CD4-positive, alpha-beta T cell treated with Interleukin-4 for 1 hour (primary cell): ENCODE results near the gene PLCH1.
"Not testable (repeated sequence)": the region's sequence is repeated elsewhere in the genome, so short reads cannot be mapped to it uniquely, and the experiment has no call there.

Experiments used
- DNase-seq, 2 donors: peaks; one replicate each; pipeline ENCODE4 v3.0.0-alpha.2; 2020 to 2022

Gene PLCH1

DNA sequence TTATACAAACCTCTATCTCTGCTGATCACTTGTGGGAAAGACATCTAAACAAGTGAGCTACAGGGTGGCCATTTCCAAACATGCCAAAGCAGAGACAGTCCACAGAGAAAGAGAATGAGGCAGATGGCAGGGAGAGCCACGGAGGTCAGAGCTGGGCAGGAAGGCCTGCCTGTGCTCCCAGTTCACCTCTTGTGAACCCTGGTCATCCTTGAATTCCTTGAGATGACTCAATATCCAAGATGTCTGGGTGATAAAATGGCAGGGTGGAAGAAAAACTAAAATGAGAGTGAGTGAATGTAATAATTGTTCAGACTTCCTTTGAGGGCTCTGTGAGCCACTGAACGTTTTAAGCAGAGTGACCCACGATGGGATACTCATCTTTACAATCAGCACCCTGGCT lies 104.8 kb downstream of the PLCH1 start:
- no peak for DNase-seq

DNA sequence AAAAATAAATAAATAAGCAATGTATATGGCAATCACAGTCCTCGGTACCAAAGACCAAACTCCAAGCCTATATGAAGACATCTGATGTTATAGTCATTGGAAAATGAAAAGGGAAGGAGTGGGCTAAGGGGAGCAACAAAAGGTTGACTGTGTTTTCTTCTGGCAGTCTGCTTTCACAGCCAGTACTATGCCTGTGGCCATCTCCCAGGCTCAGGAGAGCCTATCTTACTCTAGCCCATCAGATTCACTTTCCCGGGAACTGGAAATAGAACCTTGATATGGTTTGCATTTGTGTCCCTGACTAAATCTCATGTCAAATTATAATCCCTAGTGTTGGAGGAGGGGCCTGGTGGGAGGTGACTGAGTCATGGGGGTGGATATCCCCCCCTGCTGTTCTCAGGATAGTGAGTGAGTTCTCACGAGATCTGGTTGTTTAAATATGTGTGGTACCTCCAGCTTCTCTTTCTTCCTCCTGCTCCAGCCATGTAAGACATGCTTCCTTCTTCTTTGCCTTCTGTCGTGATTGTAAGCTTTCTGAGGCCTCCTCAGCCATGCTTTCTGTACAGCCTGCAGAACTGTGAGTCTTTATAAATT lies 105.3 kb downstream of the PLCH1 start:
- DNase-seq, result no peak

DNA sequence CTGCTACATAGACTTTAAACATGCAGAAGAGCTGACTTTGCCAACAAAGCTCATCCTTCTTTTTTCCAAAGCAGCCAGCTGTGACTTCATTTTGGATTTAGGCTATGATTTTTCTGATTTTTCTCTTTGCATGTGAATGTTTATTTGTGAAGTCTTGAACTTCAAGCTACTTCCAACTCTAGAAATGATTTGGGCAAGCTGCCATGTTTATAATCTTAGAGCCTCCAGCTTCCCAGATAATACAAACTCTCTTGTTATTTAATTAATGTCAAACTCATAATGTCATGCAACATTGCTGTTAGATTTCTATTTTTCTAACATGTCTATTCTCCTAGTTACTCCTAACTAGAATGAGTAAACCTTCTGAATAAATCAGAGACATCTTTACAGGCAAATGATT lies 106.4 kb downstream of the PLCH1 start:
- not testable (repeated sequence) for DNase-seq

DNA sequence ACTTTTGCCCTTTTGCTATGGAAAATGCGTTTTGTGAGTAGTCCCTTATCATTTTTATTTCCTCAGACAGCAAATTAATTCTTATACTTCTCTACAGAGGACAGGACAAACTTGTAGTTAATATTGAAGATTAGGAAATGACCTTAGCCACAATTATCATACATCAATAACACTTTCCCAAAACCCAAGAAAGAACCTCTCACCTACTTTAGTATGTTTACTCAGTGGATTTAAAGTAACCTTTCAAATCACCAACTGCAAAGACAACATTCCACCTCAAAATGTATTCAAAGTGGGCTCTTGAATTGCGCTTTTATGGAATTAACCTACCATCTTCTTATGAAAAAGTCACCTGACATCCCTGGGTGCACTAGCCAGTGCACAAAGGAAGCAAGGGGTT lies 107.3 kb downstream of the PLCH1 start:
- no peak for DNase-seq

DNA sequence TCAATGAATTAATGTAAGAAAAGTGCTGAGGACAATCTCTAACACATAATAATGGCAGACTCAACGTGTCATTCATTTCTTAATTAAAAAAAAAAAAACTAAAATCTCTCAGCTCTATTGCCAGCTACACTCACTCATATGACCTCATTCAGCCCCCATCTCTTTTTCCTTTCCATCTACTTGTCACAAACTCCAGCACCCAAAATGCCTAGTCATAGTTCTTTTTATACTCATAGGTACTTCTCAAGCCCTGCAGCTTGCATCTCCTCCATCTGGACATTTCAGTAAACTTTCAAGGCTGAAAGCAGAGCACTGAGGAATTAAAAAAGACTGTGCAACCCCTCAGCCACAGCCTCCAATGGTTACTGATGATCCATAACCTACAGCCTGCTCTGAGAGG lies 109.8 kb downstream of the PLCH1 start:
- no peak for DNase-seq

DNA sequence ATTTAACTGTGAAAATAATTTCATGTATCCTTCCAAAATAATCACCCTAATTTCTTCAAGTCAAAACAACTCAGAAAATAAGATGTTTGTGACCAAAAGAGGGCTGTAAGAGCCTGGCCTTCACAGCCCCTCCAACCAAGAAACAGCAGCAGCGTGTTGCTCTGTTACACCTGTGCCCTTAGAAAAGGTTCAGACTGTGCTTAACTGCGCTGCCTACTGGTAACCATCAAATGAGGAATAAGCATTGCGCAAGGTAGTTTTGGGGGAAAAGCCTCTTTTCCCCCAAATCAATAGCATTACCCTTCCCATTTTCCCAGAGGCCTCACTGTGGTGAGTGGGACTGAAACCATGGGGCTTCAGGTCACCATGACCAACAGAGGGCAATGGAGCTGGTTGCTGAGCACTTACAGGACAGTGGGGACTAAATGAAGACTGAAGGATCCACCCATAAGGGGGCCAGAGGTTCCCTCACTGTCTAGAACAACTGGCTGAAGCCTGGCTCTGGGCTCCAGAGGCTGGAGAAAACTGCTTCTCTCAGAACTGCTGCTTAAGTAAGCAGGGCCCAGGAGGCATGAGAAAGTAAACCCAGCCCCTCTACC lies 110.7 kb downstream of the PLCH1 start:
- no peak for DNase-seq

DNA sequence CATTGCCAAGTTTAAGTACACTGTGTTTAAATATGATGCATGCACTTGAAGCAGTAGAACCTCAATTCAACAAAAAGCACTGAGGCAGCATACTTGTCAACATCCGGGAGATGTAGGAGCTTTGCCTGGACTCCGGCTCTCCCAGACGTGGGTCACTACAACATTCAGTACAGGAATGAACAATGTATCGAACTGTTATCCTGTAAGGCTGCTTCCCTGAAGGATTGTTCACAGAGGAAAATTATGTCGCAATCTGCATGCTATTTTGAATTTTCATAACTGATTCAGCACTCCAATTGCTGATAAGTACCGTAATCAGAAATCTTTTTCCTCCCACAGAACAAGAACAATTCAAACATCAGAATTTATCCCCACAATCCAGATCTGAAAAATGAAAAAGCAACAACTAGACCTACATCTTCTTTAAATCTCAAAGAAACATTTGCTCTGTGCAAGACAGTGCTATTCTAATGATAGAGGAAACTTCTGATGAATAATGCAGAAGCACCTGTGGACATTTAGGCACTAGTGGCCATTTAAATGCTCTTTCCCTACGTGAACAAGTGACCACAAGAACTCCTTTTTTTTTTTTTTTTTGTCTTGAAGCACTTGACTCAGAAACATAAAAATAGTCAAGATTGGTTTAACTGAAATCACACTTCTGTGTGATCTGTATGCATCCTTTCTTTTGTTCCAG lies 113.4 kb downstream of the PLCH1 start:
- no peak for DNase-seq

DNA sequence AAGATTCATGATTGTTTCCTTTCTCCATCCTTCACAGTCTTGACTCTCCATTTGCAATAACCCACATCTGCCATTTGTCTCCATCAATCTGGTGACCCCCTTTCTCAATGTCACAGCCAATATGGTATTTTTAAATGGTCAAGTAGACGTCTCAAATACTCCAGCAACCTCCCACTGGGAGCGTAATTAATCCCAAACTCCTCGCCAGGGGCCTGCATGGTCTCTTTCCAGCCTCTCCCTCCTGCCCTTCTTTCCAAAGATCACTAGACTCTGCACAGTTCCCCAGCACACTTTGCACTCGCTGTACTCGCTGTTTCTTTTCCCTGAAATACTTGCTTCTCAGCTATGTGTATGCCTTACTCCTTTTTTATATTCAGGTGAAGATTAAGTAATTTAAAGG lies 115.3 kb downstream of the PLCH1 start:
- no peak for DNase-seq

DNA sequence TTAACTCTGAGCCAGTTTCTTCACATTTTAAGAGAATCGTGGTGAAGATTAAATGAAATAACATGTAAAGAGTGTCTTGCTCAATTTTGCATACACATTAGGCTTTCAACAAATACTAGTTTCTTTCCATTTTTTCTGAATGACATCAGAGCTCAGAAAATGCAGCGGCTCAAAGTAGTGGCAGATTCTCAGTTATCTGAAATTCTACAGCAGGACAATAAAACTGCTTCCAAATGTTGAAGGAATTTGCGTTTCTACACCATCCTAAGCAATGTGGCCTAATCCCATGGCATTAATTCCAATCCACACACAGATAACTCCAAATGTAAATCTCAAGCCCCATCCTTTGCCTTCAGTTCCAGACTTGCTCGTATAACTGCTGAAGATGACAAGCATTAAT lies 115.8 kb downstream of the PLCH1 start:
- no peak for DNase-seq

DNA sequence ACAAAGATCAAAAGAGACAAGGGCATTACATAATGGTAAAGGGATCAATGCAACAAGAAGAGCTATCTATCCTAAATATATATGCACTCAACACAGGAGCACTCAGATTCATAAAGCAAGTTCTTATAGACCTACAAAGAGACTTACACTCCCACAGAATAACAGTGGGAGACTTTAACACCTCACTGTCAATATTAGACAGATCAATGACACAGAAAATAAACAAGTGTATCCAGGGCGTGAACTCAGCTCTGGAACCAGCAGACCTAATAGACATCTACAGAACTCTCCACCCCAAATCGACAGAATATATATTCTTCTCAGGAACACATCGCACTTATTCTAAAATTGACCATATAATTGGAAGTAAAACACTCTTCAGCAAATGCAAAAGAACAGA lies 122.2 kb downstream of the PLCH1 start:
- DNase-seq, result not testable (repeated sequence)

DNA sequence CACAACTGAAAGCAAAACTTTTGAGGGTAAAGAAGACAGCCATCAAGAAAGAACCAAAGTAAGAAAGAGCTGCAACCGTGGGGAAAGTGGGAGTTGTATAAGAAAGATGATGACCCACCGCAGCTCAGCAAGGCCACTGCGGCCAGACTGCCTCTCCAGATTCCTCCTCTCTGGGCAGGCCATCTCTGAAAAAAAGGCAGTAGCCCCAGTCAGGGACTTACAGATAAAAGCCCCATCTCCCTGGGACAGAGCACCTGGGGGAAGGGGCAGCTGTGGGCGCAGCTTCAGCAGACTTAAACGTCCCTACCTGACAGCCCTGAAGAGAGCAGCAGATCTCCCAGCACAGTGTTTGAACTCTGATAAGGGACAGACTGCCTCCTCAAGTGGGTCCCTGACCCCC lies 124.3 kb downstream of the PLCH1 start:
- DNase-seq, result not testable (repeated sequence)

DNA sequence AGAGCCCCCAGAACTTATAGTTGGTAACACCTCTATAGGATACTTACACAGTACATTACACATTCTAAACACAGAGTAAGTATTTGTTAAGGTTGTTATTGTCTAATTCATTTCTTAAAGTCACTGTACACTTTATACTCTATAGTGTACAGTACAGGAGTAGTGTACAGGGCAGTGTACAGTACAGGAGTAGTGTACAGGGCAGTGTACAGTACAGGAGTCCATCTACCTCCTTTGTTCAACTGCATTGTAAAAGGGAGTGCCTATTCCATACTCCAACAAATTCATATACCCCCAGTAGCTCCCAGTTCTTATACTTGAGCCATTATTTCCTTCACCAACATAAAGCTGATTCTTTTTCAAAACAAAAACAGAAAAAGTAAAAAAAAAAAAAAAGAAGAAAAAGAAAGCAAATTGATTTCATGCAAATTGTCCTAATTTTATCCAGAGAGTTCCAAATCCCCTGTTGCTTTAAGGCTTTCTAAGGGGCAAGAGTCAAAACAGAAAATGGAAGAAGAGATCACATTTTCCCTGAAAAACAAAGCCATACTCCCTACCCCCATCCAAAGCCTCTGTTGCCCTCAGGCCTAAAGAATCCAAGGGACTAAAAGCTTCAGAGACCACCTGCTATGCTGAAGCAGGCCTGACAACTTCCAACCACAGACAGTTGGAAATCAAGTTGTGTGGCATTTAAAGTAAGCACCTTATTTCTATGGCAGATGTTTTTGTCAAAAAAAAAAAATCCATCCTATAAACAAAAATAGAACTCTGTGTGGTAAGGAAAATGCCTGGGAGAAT lies 125.6 kb downstream of the PLCH1 start:
- no peak for DNase-seq

DNA sequence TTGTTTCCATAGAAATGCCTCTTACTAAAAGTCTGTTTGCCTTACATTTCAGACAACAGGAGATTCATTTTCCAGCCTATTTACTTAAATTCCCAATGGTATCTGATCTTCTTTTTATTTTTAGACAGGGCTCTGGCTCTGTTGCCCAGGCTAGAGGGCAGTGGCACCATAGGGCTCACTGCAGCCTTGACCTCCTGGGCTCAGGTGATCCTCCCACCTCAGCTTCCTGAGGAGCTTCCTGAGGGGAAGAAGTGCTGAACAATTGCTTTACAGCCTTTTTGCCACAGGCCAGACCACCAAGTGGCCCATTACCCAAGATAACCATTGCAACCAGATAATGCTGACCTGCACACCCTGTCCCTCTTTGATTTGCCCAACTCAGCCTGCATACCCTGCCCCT lies 126.3 kb downstream of the PLCH1 start:
- no peak for DNase-seq

DNA sequence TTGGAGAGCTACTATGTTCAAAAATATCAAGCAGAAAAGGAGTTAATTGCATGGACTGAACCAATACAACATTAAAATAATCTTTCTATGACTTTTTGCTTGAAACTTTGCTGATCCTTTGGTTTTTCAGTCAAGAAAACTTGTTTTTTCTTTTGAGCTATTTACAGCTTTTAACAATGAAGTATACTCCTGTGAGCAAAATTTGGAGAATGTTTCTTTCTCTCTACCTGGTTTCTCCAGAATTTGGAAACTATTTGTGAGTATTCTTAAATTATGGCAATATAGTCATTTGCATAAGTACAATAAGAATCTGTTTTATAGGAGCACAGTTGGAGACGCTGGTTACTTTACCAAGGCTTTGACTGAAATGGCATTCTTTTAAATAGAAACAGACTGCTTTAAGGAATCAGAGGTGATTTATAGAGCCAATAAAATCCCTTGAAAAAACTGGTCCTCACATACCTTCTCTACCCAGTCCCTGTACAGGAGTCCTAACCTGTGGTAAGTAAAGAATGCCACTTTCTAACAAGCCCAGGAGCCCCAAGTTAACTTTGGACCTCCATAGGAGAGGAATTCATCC lies 127.4 kb downstream of the PLCH1 start:
- no peak for DNase-seq

DNA sequence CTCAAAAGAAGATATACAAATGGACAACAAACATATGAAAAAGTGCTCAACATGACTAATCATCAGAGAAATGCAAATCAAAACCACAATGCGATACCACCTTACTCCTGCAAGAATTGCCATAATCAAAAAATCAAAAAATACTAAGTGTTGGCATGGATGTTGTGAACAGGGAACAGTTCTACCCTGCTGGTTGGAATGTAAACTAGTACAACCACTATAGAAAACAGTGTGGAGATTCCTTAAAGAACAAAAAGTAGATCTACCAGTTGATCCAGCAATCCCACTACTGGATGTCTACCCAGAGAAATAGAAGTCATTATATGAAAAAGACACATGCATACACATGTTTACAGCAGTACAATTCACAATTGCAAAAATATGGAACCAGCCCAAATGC lies 129.7 kb downstream of the PLCH1 start:
- not testable (repeated sequence) for DNase-seq

DNA sequence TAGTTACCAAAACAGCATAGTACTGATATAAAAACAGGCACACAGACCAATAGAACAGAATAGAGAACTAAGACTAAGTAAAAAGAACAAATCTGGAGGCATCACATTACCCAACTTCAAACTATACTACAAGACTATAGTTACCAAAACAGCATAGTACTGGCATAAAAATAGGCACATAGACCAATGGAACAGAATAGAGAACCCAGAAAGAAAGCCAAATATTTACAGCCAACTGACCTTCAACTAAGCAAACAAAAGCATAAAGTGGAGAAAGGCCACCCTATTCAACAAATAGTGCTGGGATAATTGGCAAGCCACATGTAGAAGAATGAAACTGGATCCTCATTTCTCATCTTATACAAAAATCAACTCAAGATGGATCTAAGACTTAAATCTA lies 130.5 kb downstream of the PLCH1 start:
- DNase-seq, result not testable (repeated sequence)

DNA sequence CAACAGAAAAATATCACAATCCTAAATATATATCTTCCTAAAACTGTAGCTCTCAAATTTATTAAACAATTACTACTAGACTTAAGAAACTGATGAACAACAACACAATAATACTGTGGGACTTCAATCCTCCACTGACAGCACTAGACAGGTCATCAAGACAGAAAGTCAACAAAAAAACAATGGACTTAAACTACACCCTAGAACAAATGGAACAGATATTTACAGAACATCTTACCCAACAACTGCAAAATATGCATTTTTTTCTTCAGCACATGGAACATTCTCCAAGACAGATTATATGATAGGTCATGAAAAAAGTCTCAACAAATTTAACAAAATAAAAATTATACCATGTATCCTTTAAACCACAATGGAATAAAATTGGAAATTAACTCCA lies 133.4 kb downstream of the PLCH1 start:
- no peak for DNase-seq

DNA sequence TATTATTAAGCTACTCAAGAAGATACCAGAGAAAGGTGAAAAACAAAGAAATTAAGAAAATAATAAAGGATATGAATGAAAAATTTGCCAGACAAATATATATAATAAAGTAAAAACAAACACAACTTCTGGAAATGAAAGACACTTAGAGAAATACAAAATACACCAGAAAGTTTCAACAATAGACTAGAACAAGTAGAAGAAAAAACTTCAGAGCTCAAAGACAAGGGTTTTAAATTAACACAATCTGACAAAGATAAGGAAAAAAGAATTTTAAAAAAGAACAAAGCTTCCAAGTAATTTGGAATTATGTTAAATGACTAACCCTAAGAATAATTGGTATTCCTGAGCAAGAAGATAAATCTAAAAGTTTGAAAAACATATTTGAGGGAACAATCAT lies 135.3 kb downstream of the PLCH1 start:
- no peak for DNase-seq

DNA sequence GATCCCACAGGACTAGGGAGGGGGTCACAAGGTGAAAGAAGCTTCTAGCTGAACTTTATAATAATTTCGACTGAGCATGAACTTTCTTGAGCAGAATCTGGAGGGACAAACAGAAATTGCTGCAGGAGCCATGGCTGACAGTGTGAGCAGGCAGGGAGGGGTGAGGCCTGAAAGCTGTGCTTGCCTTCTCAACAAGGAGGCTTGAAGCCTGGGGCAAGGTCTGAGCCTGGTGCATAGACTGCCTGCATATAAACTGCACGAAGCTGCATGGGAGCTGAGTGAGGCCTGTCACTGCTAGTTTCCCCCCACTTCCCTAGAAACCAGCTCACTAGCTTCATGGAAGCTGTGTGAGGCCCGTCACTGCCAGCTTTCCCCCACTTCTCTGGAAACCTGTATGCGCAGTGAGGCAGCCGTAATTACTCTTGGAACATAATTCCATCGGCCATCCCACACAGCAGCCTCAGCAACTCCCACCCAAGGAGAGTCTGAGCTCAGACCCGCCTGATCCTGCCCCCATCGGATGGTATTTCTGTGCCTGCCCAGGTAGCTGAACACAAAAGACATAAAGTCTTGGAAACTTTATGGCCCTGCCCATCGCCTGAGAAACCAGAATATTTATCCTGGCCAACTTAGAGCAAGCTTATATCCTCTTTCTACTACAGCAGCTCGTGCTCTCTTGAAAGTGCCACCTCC lies 136.5 kb downstream of the PLCH1 start:
- DNase-seq, result no peak

DNA sequence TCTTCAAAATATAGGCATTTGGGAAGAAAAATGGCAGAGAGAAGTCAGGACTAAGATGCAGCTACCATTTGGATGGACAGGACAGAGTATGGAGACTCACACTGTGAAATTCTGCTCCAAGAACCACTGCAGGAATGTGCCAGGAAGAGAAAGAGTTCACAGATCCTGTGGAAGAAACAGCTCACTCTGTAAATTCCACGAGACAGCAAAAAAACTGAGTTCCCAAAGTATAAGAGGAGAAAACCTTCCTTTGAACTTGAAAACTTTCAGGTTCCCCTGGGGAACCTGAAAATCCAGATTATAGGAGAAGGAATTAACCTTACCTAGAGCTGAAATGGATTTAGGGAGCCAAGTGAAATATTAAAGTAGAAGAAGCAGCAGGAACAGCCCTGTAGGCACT lies 137.1 kb downstream of the PLCH1 start:
- no peak for DNase-seq

DNA sequence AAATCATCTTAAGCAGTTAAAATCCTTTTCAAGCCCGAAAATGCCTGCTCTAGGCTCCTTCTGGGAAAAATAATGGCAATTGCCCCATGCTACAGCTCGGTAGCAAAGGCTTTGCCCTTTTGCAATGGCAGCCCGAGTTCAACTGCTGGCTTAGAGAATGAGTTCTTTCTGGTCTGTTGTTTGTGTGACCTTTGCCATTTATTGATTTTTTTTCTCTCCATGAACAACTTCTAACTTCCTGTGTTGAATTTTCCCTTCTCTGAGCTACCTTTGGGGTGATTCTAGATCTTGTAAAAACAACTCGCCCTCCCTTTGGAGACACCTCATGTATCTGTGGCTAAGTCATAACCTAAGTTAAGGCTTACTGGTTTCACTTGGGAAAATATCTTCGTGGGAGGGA lies 139.3 kb downstream of the PLCH1 start:
- DNase-seq, result no peak

DNA sequence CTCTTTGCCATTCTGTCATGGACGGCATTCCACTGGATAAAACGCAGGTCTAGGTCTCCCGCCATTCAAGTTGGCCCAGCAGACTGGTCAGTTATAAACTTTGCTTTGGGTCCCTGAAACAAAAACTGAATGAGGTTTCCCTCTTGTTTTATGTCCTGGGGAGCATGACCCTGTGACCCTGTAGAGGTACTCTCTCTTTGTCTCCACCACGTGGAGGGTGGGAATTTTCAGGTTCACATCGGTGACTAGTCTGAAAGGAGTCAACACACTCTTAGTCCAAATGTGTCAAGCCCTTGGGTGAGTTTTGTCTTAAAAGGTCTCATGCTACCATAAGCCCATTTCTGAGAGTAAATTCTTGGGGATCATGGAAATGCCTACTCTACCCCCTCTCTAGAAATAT lies 139.9 kb downstream of the PLCH1 start:
- DNase-seq, result no peak

DNA sequence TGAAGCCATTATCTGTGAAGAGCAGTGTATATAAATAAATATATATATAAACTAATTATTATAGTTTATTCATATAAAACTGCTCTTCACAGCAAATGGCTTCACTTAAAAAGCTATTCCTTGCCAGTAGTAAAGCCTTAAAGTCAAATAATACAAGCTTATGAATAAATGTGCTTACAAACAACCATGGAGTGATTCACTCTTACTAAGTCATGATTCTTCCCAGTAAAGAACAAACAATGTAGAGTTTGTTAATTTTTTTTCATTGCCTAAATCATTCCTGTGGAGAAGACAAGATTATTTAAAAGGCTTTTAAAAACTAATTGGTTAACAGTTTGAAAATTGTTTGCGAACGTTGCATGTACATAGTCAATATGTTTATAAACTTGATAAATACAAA lies 140.7 kb downstream of the PLCH1 start:
- no peak for DNase-seq
